K562 (cell line): ENCODE measurements around the gene VWA3A. TPM values are rescaled to one million over a fixed set of nuclear protein-coding genes. Genes with fewer than 3 reads are reported as not detected.

Source experiments
- ARID4B ChIP-seq: sonication (generic); formaldehyde crosslinking; IDR thresholded peaks from 2 replicates; pipeline ENCODE4 v1.8.0; 2022; ENCODE audit warnings: mild to moderate bottlenecking, missing genetic modification reagents
- BRF1 ChIP-seq: IDR thresholded peaks from 3 replicates; pipeline ENCODE4 v1.6.1; 2011; ENCODE audit warnings: borderline replicate concordance, mild to moderate bottlenecking; ENCODE audit not compliant: insufficient read length; ENCODE audit errors: extremely low read depth
- HOMEZ ChIP-seq: fragments of 250-450 bp; sonication (Bioruptor Pico); IDR thresholded peaks from 2 replicates; pipeline ENCODE4 v1.4.0; 2020; ENCODE audit warnings: mild to moderate bottlenecking, moderate library complexity
- KAT8 ChIP-seq: fragments of 450-650 bp; IDR thresholded peaks from 2 replicates; pipeline ENCODE4 v1.6.1; 2016; ENCODE audit warnings: low read depth, mild to moderate bottlenecking
- KHSRP ChIP-seq: fragments of 450-650 bp; IDR thresholded peaks from 2 replicates; pipeline ENCODE4 v1.6.1; 2017
- MCM2 ChIP-seq: fragments of 450-650 bp; IDR thresholded peaks from 2 replicates; pipeline ENCODE4 v1.6.1; 2017; ENCODE audit warnings: low read depth, mild to moderate bottlenecking
- MLLT1 ChIP-seq, 2 experiments: fragments of 450-650 bp; IDR thresholded peaks; 2 replicates each; pipeline ENCODE4 v1.6.1; 2016
- SAFB ChIP-seq: fragments of 200-400 bp; formaldehyde crosslinking; IDR thresholded peaks from 2 replicates; pipeline ENCODE4 v1.6.1; 2017; ENCODE audit warnings: low read depth, low read length, borderline replicate concordance
- TFAM ChIP-seq: fragments of 250-450 bp; sonication (Bioruptor Pico); conservative IDR thresholded peaks from 2 replicates; pipeline ENCODE4 v1.5.0; 2021; ENCODE audit warnings: mild to moderate bottlenecking, moderate library complexity
- ZNF407 ChIP-seq: fragments of 450-650 bp; IDR thresholded peaks from 2 replicates; pipeline ENCODE4 v1.6.1; 2016; ENCODE audit warnings: low read depth
- ZNF699 ChIP-seq: fragments of 250-450 bp; sonication (Bioruptor Pico); IDR thresholded peaks from 2 replicates; pipeline ENCODE4 v1.8.0; 2021; ENCODE audit warnings: mild to moderate bottlenecking, moderate library complexity; ENCODE audit not compliant: insufficient replicate concordance
- polyA plus RNA-seq, 8 experiments: library from polyadenylated mRNA; depleted of rRNA in 4 of 8; stranded (reverse) in 5 of 8; unstranded in 3 of 8; fragments of >200 nt; fragmentation: Nextera tagmentation in 2 of 8; fragmentation: Illumina TruSeq in 1 of 8; extraction: Ambion mirVana in 2 of 8; extraction: Trizol in 1 of 8; gene quantifications; 2 replicates each; pipeline versions ENCODE4 v1.2.1 to v1.2.3, GENCODE V29; 2011 to 2014; ENCODE audit warnings: inconsistent platforms in 1 of 8, missing spikeins in 1 of 8
- total RNA-seq, 7 experiments: library from RNA; depleted of rRNA in 6 of 7; stranded (reverse); fragments of >200 nt in 6 of 7; fragmentation: Illumina TruSeq in 2 of 7; extraction: Trizol in 2 of 7; gene quantifications; 2 replicates each; pipeline versions ENCODE4 v1.2.1 to v1.2.3, GENCODE V29; 2011 to 2021; ENCODE audit warnings: low replicate concordance in 1 of 7

The VWA3A gene
- total and polyA plus RNA-seq, 9 of the 15 experiments (the other 6 are each of a cell fraction or from before 2014, with no cell fraction given), result not detected

GRCh38 chr16:22192261-22193062 lies 100.1 kb downstream of the VWA3A start (continued):
- TF ChIP-seq ZNF407 (no peak), TFAM (CRISPR knock-in tag) (no peak), KHSRP (no peak), HOMEZ (no peak), ARID4B (CRISPR knock-in tag) (no peak), ZNF699 (CRISPR knock-in tag) (no peak), MLLT1 (IDR thresholded peaks at IDR 0.05) (peak in 1 of 2 experiments; percentile 53; a peak in 2 of 4 replicates), BRF1 (no peak), KAT8 (no peak), MCM2 (no peak), SAFB (no peak)
